Caco-2 (cell line): ENCODE data around the gene MDN1. TPM values are rescaled to one million over a fixed set of nuclear protein-coding genes. Genes with fewer than 3 reads are reported as not detected.

ENCODE experiments used
- BruUV-seq: library from RNA; stranded (reverse); fragments of 400-500 nt; replicated peaks from 2 replicates; lab custom pipeline; 2021; lab: Mats Ljungman, UMichigan
- CTCF ChIA-PET: fragments of 300-600 bp; sonication (Branson Sonifier 250); formaldehyde crosslinking; loops from one replicate; lab custom pipeline; 2022; ENCODE audit warnings: antibody characterized with exemption; lab: Charles Lee
- POLR2A ChIA-PET: fragments of 300-600 bp; sonication (Branson Sonifier 250); formaldehyde crosslinking; loops from one replicate; lab custom pipeline; 2022; ENCODE audit warnings: antibody characterized with exemption; lab: Charles Lee
- DNase-seq, 2 experiments: peaks; one replicate each; pipeline versions ENCODE4 v3.0.0 to v3.0.0-alpha.2; 2020 to 2022
- H3K27me3 ChIP-seq: replicated peaks from 2 replicates; pipeline ENCODE4 v1.6.0; 2011; ENCODE audit warnings: low read length; ENCODE audit not compliant: control insufficient read depth, insufficient read depth
- H3K36me3 ChIP-seq: 2 replicates; pipeline ENCODE4 v1.5.1; 2011; ENCODE audit warnings: low read length; ENCODE audit not compliant: control insufficient read depth, insufficient read depth
- H3K4me1 ChIP-seq: fragments of 250-450 bp; sonication (Bioruptor Pico); 2 replicates; pipeline ENCODE4 v1.5.1; 2020; ENCODE audit warnings: mild to moderate bottlenecking
- H3K4me3 ChIP-seq: 2 replicates; pipeline ENCODE4 v1.5.1; 2011; ENCODE audit warnings: low read depth, mild to moderate bottlenecking, control low read depth, low read length
- H3K9me3 ChIP-seq: fragments of 250-450 bp; sonication (Bioruptor Pico); 2 replicates; pipeline ENCODE4 v1.5.1; 2020; ENCODE audit warnings: mild to moderate bottlenecking, moderate library complexity
- H3K27ac Mint-ChIP-seq: one replicate; pipeline ENCODE4 v1.8.0; 2022; ENCODE audit warnings: mixed read lengths; ENCODE audit not compliant: unreplicated experiment
- H3K27me3 Mint-ChIP-seq: one replicate; pipeline ENCODE4 v1.8.0; 2022; ENCODE audit warnings: mixed read lengths; ENCODE audit not compliant: insufficient read depth, unreplicated experiment
- H3K36me3 Mint-ChIP-seq: one replicate; pipeline ENCODE4 v1.8.0; 2022; ENCODE audit warnings: mild to moderate bottlenecking, mixed read lengths; ENCODE audit not compliant: insufficient read depth, unreplicated experiment
- H3K4me1 Mint-ChIP-seq: one replicate; pipeline ENCODE4 v1.8.0; 2022; ENCODE audit warnings: low read depth, mixed read lengths; ENCODE audit not compliant: unreplicated experiment
- H3K4me3 Mint-ChIP-seq: one replicate; pipeline ENCODE4 v1.8.0; 2022; ENCODE audit warnings: mild to moderate bottlenecking, moderate library complexity, mixed read lengths; ENCODE audit not compliant: unreplicated experiment
- H3K9me3 Mint-ChIP-seq: one replicate; pipeline ENCODE4 v1.8.0; 2022; ENCODE audit warnings: mixed read lengths; ENCODE audit not compliant: unreplicated experiment
- CTCF ChIP-seq, 2 experiments: fragments of 200-600 bp in 1 of 2; IDR thresholded peaks; 1 replicate in 1 of 2; 2 replicates in 1 of 2; pipeline versions ENCODE4 v1.5.1 to v1.8.0; 2011 to 2022; ENCODE audit warnings: antibody characterized with exemption in 1 of 2, control low read depth in 1 of 2, inconsistent platforms in 1 of 2, low read depth in 1 of 2, low read length in 1 of 2, mild to moderate bottlenecking in 1 of 2, moderate library complexity in 1 of 2; ENCODE audit not compliant: insufficient read depth in 1 of 2, severe bottlenecking in 1 of 2, unreplicated experiment in 1 of 2
- intact Hi-C: fragments of 100-400 bp; cut with micrococcal nuclease; formaldehyde crosslinking; loops from one replicate; pipeline ENCODE4 v1.10.0; 2022; ENCODE audit not compliant: unreplicated experiment
- total RNA-seq: library from RNA; stranded (reverse); gene quantifications from 2 replicates; pipeline ENCODE4 v1.2.3, GENCODE V29; 2022

MDN1 gene
- total RNA-seq, 1 experiment from 2014 or later, result 49.0 TPM

DNA sequence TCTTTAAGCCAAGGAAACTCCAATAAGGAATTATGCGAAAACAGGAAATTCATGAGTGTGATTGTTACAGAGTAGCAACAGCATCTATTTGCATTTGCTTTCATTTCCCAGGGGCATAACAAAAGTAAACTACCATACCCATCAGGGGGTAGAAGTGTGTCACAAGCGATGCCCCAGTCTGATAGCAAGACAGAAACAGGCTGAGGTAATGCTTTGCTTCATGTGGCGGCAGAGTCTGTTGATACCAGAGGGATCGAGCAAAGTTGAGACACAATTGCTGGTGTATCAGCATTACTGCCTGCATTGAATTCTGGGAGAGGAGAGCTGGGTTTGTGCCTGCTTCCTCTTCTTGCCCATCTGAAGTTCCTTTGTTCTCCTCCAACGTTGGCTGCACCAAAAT lies 129.9 kb downstream of the MDN1 start:
- Histone ChIP-seq H3K4me1 (no peaks in the 10 kb centered on the region), H3K36me3 (peaks cover 3% of the 10 kb centered on the region), H3K27me3 (no peaks in the 10 kb centered on the region), H3K9me3 (no peaks in the 10 kb centered on the region), H3K4me3 (no peak overlapping the region)
- no peak for DNase-seq
- POLR2A ChIA-PET, result no interaction called here
- TF ChIP-seq CTCF (IDR thresholded peaks at IDR 0.05; ENCODE audit: insufficient read depth in 1 of 2, low read depth in 1 of 2, low read length in 1 of 2, severe bottlenecking in 1 of 2, unreplicated experiment in 1 of 2), result no peak
- no TSS peak for BruUV-seq
- no peaks in the 10 kb centered on the region for H3K27me3 Mint-ChIP-seq
- no peak overlapping the region for H3K4me3 Mint-ChIP-seq
- H3K4me1 Mint-ChIP-seq, result no peaks in the 10 kb centered on the region
- intact Hi-C loops, result no loop called here
- no peak overlapping the region for H3K27ac Mint-ChIP-seq
- H3K36me3 Mint-ChIP-seq, result peaks cover 66% of the 10 kb centered on the region
- H3K9me3 Mint-ChIP-seq, result no peaks in the 10 kb centered on the region
- CTCF ChIA-PET, result no interaction called here

GRCh38 chr6:89688328-89688727 lies 131.3 kb downstream of the MDN1 start:
- Mint-ChIP-seq H3K27ac (peak overlapping the region; percentile 10), H3K27me3 (no peaks in the 10 kb centered on the region), H3K4me3 (no peak overlapping the region), H3K9me3 (no peaks in the 10 kb centered on the region), H3K4me1 (no peaks in the 10 kb centered on the region), H3K36me3 (peaks cover 67% of the 10 kb centered on the region)
- intact Hi-C loops, result no loop called here
- ChIA-PET POLR2A (no interaction called here), CTCF (no interaction called here)
- Histone ChIP-seq H3K9me3 (no peaks in the 10 kb centered on the region), H3K36me3 (peaks cover 3% of the 10 kb centered on the region), H3K27me3 (no peaks in the 10 kb centered on the region), H3K4me3 (no peak overlapping the region), H3K4me1 (no peaks in the 10 kb centered on the region)
- no peak for DNase-seq
- TF ChIP-seq CTCF (IDR thresholded peaks at IDR 0.05; ENCODE audit: insufficient read depth in 1 of 2, low read depth in 1 of 2, low read length in 1 of 2, severe bottlenecking in 1 of 2, unreplicated experiment in 1 of 2), result no peak
- no TSS peak for BruUV-seq

GRCh38 chr6:89685311-89685710 lies 134.3 kb downstream of the MDN1 start:
- no peak for DNase-seq
- Mint-ChIP-seq H3K4me1 (no peaks in the 10 kb centered on the region), H3K27ac (no peak overlapping the region), H3K4me3 (no peak overlapping the region), H3K27me3 (no peaks in the 10 kb centered on the region), H3K36me3 (peaks cover 77% of the 10 kb centered on the region), H3K9me3 (no peaks in the 10 kb centered on the region)
- no peaks in the 10 kb centered on the region for H3K9me3 ChIP-seq
- no peak for TF ChIP-seq CTCF (IDR thresholded peaks at IDR 0.05; ENCODE audit: insufficient read depth in 1 of 2, low read depth in 1 of 2, low read length in 1 of 2, severe bottlenecking in 1 of 2, unreplicated experiment in 1 of 2)
- BruUV-seq, result no TSS peak
- intact Hi-C loops, result no loop called here
- ChIA-PET CTCF (no interaction called here), POLR2A (no interaction called here)
- H3K36me3 ChIP-seq, result peaks cover 2% of the 10 kb centered on the region
- H3K4me3 ChIP-seq, result no peak overlapping the region
- H3K4me1 ChIP-seq, result no peaks in the 10 kb centered on the region
- H3K27me3 ChIP-seq, result no peaks in the 10 kb centered on the region
